HG02763 (cell line): ENCODE data around the gene ARL5B.

Experiments used
- ATAC-seq: cut with Tn5 transposase; IDR thresholded peaks from one replicate; pipeline ENCODE4 v1.9.1; 2021; ENCODE audit warnings: mild to moderate bottlenecking, moderate library complexity; ENCODE audit not compliant: unreplicated experiment

ARL5B gene

DNA sequence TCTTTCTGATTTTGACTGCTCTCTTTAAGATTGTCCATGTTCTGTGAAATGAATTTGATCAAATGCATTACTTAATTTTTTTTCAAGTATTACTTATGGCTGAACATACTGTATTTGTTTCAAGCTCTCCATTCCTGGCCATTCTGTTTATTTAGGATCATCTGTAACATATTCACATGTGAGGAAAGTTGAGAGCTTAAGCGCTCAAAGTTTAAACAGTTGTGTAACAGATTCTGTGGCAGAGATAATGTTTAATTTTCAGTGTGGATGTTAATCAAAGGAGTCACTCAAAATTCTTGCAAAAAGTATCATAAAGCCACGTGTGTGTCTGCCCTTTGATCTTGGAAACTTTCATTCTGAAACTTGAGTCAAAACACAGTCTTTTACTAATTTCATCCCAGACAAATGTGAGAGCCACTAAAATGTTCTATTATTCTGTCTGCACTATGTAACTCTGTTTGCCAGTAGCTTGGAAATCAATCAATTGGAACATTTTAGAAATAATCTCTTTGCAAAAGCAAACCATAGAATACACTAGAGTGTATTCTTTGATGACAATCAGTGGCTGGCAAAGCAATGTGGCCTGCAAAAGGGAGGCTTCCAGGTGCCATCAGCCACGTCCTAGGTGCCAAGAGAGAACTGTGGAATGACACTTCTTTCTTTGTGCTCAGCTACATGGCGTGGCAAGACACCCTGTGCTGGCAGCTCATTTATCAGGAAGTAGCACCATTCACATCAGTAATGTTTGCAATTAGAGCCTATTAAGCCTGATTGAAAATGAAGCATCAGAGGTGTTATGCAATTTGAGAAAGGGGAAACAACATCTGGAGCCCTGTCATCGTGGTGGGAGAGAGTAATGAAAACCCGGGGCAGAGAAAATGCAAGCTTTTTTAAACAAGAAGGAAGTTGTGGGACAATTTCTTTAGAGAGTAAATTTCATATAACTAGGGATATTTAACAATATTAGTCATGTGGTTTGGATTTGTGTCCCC is 40.9 kb downstream of the ARL5B start:
- ATAC-seq = no peak

DNA sequence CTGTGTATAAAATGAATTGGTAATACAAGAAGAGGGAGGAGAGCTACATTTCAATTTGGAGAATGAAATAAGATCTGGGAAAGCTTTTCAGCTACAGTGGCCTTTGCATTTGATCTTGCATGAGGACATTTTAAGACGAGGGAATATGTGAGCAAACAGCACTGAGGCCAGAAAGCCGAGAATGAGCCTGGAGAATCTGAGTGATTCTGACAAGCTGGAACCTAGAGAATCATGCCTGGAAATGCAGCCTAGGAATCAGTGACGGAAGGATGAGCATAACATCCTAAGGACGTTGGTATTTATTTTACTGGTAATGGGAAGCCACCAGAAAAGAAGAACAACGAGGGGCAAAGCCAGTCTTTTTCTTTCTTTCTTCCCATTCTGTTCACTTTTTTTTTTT is 44.3 kb downstream of the ARL5B start:
- ATAC-seq = no peak

DNA sequence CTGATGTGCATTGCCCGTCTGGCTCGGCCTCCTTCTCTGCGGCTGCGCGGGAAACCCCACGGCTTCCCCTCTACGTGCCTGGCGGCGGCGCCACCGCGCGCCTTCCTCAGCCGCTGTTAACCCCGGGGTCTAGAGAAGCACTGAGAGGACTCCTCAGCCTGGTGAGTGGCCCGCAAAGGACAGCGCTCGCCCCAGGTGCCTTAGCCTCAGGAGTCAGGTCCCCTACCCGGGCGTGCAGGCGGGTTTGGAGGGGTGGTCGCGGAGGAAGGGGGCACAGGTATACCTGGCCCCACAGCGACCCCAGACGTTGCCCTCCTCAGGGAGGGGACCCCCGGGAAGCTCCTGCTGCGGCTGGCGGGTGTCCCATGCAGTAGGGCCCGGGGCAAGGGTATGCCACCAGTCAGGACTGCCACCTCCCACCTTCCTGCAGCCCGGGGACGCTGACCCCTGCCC is 51.0 kb downstream of the ARL5B start:
- ATAC-seq = no peak

GRCh38 chr10:18713077-18713476 is 53.8 kb downstream of the ARL5B start:
- ATAC-seq = no peak

DNA sequence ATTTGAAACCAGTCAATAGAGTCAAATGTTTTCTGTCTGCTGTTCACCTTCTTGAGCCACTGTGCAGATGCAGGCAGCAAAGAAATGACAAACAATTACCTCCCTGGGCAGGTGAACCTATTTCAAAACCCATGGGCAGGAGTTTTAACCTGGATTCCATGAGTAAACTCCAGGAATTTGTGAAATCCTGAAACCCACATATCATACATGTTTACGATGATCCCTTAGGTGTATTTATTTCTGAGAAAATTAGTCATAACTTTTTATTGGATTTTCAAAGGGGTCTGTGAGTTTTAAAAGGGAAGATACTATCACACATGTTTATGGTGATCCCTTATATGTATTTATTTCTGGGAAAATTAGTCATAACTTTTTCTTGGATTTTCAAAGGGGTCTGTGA is 59.8 kb downstream of the ARL5B start:
- no peak for ATAC-seq

DNA sequence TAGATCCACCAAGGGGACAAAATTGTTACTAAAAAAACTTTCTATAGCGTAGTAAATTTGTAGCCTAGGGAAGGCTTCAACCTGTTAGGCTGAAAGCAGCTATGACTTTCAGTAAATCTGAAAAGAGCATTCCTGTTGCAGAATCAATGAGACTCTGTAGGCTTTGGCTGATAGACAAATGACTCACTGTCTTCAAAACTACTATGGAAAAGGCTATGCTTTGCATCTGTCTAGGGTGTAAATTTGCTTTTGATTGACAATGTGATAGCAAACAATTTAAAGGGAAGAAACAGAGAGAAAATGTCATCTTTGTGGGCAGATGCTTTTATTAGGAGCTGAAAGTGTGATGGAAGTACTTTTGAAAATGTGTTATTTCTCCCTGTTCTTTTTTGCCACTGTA is 60.6 kb downstream of the ARL5B start:
- no peak for ATAC-seq

DNA sequence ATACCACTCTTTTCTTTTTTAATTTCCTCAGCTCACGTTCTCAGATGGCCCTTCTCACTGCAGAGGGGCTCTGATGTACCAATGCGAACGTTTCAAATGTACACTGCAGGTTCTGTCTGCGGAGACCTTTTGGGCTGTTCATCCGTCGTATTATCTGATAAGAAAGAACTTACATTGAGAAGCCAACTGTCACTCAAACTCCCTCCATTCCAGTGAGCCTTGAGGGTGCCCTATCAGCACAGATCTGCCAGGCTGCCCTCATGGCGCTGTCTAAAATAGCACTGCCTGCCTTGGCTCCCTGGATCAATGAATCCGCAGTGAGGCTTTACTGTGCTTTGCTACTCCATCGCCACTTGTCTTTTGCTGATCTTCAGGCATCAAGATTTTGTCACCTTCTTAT is 61.8 kb downstream of the ARL5B start:
- ATAC-seq = no peak

GRCh38 chr10:18723801-18724200 is 64.6 kb downstream of the ARL5B start:
- ATAC-seq = no peak
